BLaER1 (cell line): ENCODE measurements around the gene NSMF.
A peak's percentile ranks its signal among the peaks of the same experiment; 100 is the strongest.
"Not testable (repeated sequence)": the region's sequence is repeated elsewhere in the genome, so short reads cannot be mapped to it uniquely, and the experiment has no call there.

Experiments
- H3K27ac ChIP-seq: shearing (Covaris generic); formaldehyde crosslinking; 2 replicates; pipeline ENCODE4 v1.8.1; 2022
- H3K27me3 ChIP-seq: shearing (Covaris generic); formaldehyde crosslinking; 2 replicates; pipeline ENCODE4 v1.8.1; 2022
- H3K36me3 ChIP-seq: shearing (Covaris generic); formaldehyde crosslinking; 2 replicates; pipeline ENCODE4 v1.8.1; 2022
- H3K4me1 ChIP-seq: shearing (Covaris generic); formaldehyde crosslinking; 2 replicates; pipeline ENCODE4 v1.8.1; 2022
- H3K4me2 ChIP-seq: shearing (Covaris generic); formaldehyde crosslinking; 2 replicates; pipeline ENCODE4 v1.8.1; 2022
- H3K4me3 ChIP-seq: shearing (Covaris generic); formaldehyde crosslinking; 2 replicates; pipeline ENCODE4 v1.8.1; 2022
- H3K9ac ChIP-seq: shearing (Covaris generic); formaldehyde crosslinking; 2 replicates; pipeline ENCODE4 v1.8.1; 2022
- H3K9me3 ChIP-seq: shearing (Covaris generic); formaldehyde crosslinking; 2 replicates; pipeline ENCODE4 v1.8.1; 2022
- H4K20me1 ChIP-seq: shearing (Covaris generic); formaldehyde crosslinking; 2 replicates; pipeline ENCODE4 v1.8.1; 2022
- Cebpa-rat ChIP-seq: shearing (Covaris generic); IDR thresholded peaks from 2 replicates; pipeline ENCODE4 v1.8.1; 2022

NSMF gene

GRCh38 chr9:137454145-137454596 lies 5.0 kb downstream of the NSMF start:
- no peak for TF ChIP-seq Cebpa-rat
- Histone ChIP-seq H4K20me1 (peaks cover 75% of the 10 kb centered on the region), H3K4me3 (peak overlapping the region; percentile 59), H3K4me2 (peak overlapping the region; percentile 99), H3K4me1 (peaks cover 86% of the 10 kb centered on the region), H3K27ac (peak overlapping the region; percentile 5), H3K27me3 (no peaks in the 10 kb centered on the region), H3K9me3 (no peaks in the 10 kb centered on the region), H3K36me3 (peaks cover 48% of the 10 kb centered on the region), H3K9ac (peak overlapping the region; percentile 57; the same call in 1 of the 2 replicates)

GRCh38 chr9:137453643-137454081 lies 5.5 kb downstream of the NSMF start:
- Histone ChIP-seq H3K36me3 (peaks cover 52% of the 10 kb centered on the region), H3K9ac (no peak overlapping the region), H3K4me2 (peak overlapping the region; percentile 78), H3K4me3 (peak overlapping the region; percentile 44; the same call in 1 of the 2 replicates), H3K27ac (no peak overlapping the region), H3K9me3 (no peaks in the 10 kb centered on the region), H4K20me1 (peaks cover 78% of the 10 kb centered on the region), H3K4me1 (peaks cover 89% of the 10 kb centered on the region), H3K27me3 (no peaks in the 10 kb centered on the region)
- TF ChIP-seq Cebpa-rat: no peak

- Histone ChIP-seq H3K27me3 (no peaks in the 10 kb centered on the region), H3K9me3 (no peaks in the 10 kb centered on the region), H3K4me2 (peak overlapping the region; percentile 78), H3K4me3 (peak overlapping the region; percentile 44; the same call in 1 of the 2 replicates), H3K27ac (no peak overlapping the region), H3K36me3 (peaks cover 52% of the 10 kb centered on the region), H4K20me1 (peaks cover 78% of the 10 kb centered on the region), H3K4me1 (peaks cover 82% of the 10 kb centered on the region), H3K9ac (no peak overlapping the region)
- no peak for TF ChIP-seq Cebpa-rat
Measured at GRCh38 chr9:137452761-137453642, 6.1 kb downstream of the NSMF start.

GRCh38 chr9:137452006-137452760 lies 7.0 kb downstream of the NSMF start:
- Histone ChIP-seq H3K9me3 (no peaks in the 10 kb centered on the region), H3K4me1 (peaks cover 81% of the 10 kb centered on the region), H3K27ac (no peak overlapping the region), H3K27me3 (no peaks in the 10 kb centered on the region), H3K36me3 (peaks cover 44% of the 10 kb centered on the region), H3K9ac (no peak overlapping the region), H4K20me1 (peaks cover 78% of the 10 kb centered on the region), H3K4me3 (peak overlapping the region; percentile 44; the same call in 1 of the 2 replicates), H3K4me2 (peak overlapping the region; percentile 78)
- no peak for TF ChIP-seq Cebpa-rat

- not testable (repeated sequence) for H3K4me3 ChIP-seq, H3K27me3 ChIP-seq, H3K27ac ChIP-seq, H3K9me3 ChIP-seq, H3K9ac ChIP-seq
- H3K4me2 ChIP-seq: peak overlapping the region; percentile 78
- H3K4me1 ChIP-seq: peaks cover 79% of the 10 kb centered on the region
- peaks cover 78% of the 10 kb centered on the region for H4K20me1 ChIP-seq
- H3K36me3 ChIP-seq: peaks cover 37% of the 10 kb centered on the region
Measured at GRCh38 chr9:137451264-137452005, 7.7 kb downstream of the NSMF start.

GRCh38 chr9:137450539-137451222 lies 8.5 kb downstream of the NSMF start:
- H3K36me3 ChIP-seq: peaks cover 37% of the 10 kb centered on the region
- H3K4me2 ChIP-seq: peak overlapping the region; percentile 30; the same call in 1 of the 2 replicates

GRCh38 chr9:137449931-137450538 lies 9.1 kb downstream of the NSMF start:
- peaks cover 75% of the 10 kb centered on the region for H4K20me1 ChIP-seq

More at GRCh38 chr9:137450539-137451222, 8.5 kb downstream of the NSMF start:
- not testable (repeated sequence) for H3K9ac ChIP-seq, H3K4me3 ChIP-seq, H3K9me3 ChIP-seq, H3K27me3 ChIP-seq, H3K27ac ChIP-seq
- Histone ChIP-seq H3K4me1 (peaks cover 77% of the 10 kb centered on the region), H4K20me1 (peaks cover 78% of the 10 kb centered on the region)

GRCh38 chr9:137449081-137449844 lies 9.9 kb downstream of the NSMF start:
- H3K36me3 ChIP-seq: peaks cover 26% of the 10 kb centered on the region
- no peaks in the 10 kb centered on the region for H3K9me3 ChIP-seq
- peak overlapping the region; percentile 45 for H3K4me2 ChIP-seq
- H3K27me3 ChIP-seq: 0 out of 2 replicates have a peak, but pooled peaks cover 5% of the 10 kb centered on the region
- peaks cover 67% of the 10 kb centered on the region for H4K20me1 ChIP-seq
- peaks cover 73% of the 10 kb centered on the region for H3K4me1 ChIP-seq
- TF ChIP-seq Cebpa-rat: no peak
- H3K9ac ChIP-seq: no peak overlapping the region
- no peak overlapping the region for H3K27ac ChIP-seq
- no peak overlapping the region for H3K4me3 ChIP-seq

More at GRCh38 chr9:137449931-137450538, 9.1 kb downstream of the NSMF start:
- Histone ChIP-seq H3K4me2 (peak overlapping the region; percentile 45), H3K4me3 (no peak overlapping the region), H3K27me3 (0 out of 2 replicates have a peak, but pooled peaks cover 5% of the 10 kb centered on the region), H3K4me1 (peaks cover 77% of the 10 kb centered on the region), H3K9ac (no peak overlapping the region), H3K9me3 (no peaks in the 10 kb centered on the region), H3K36me3 (peaks cover 31% of the 10 kb centered on the region), H3K27ac (no peak overlapping the region)
- TF ChIP-seq Cebpa-rat: no peak
